Measurements from ENCODE around the gene SLC45A2. TPM values are rescaled to one million over a fixed set of nuclear protein-coding genes. Genes with fewer than 3 reads are reported as not detected.
A peak's percentile ranks its signal among the peaks of the same experiment; 100 is the strongest.

The SLC45A2 gene
- total and polyA plus RNA-seq, 2 of the 8 experiments (the other 6 are each of a cell fraction or from before 2014, with no cell fraction given): 0.09 TPM; not detected in 1

DNA sequence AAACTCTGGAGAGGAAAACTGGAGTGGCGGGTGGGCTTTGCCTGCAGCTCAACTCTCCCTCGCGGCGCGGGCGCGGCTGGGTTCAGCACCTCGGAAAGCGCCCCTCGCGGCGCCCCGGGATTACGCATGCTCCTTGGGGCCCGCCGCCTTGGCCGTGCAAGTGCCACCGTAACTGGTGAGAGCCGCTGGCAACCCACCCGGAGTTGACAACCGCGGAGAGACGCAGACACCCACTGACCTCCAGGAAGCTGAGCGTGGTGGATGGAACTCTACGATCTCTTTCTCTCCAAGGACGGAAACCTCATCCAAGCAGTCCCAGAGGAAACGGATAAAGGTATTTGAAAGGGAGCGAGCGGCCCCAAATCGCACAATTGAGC is 48.5 kb downstream of the SLC45A2 start (continued):
- TF ChIP-seq RXRA (IDR thresholded peaks at IDR 0.05; ENCODE audit: insufficient read depth, low read depth, low read length) (no peak), SIX5 (IDR thresholded peaks at IDR 0.05; ENCODE audit: low read depth, low read length) (no peak), EP300 (IDR thresholded peaks at IDR 0.05; ENCODE audit: borderline replicate concordance in 1 of 2, low read depth in 2 of 2, low read length in 2 of 2) (no peak), BACH1 (IDR thresholded peaks at IDR 0.05; ENCODE audit: low read length) (no peak; the same call in 1 of the 2 replicates), SP4 (IDR thresholded peaks at IDR 0.05; ENCODE audit: low read length) (no peak), NANOG (IDR thresholded peaks at IDR 0.05; ENCODE audit: insufficient read depth, low read depth, low read length, poor library complexity, severe bottlenecking) (no peak), SIN3A (conservative IDR thresholded peaks at IDR 0.05 in 1 of 2, IDR thresholded peaks at IDR 0.05 in 1 of 2; ENCODE audit: low read depth in 1 of 2, low read length in 2 of 2) (peak; percentile 75 to 90; a peak in 2 of 4 replicates), BRCA1 (IDR thresholded peaks at IDR 0.05; ENCODE audit: low read depth, low read length) (no peak), TBP (IDR thresholded peaks at IDR 0.05; ENCODE audit: low read depth, low read length) (no peak), EGR1 (IDR thresholded peaks at IDR 0.05; ENCODE audit: borderline replicate concordance, low read depth, low read length) (no peak), POLR2A (IDR thresholded peaks at IDR 0.05; ENCODE audit: control extremely low read depth in 1 of 2, low read depth in 2 of 2, low read length in 2 of 2) (no peak), EZH2 (IDR thresholded peaks at IDR 0.05; ENCODE audit: low read depth, low read length, severe bottlenecking) (no peak), NRF1 (IDR thresholded peaks at IDR 0.05; ENCODE audit: low read depth, low read length) (no peak), ASH2L (IDR thresholded peaks at IDR 0.05; ENCODE audit: low read length) (peak; percentile 41), GABPA (IDR thresholded peaks at IDR 0.05; ENCODE audit: borderline replicate concordance, insufficient read depth, low read length) (no peak), POLR2AphosphoS5 (IDR thresholded peaks at IDR 0.05; ENCODE audit: low read depth, low read length) (no peak), TEAD4 (IDR thresholded peaks at IDR 0.05; ENCODE audit: low read depth, low read length) (no peak), CTBP2 (IDR thresholded peaks at IDR 0.05; ENCODE audit: borderline replicate concordance, insufficient read depth, insufficient read length, low read length) (no peak), KDM5A (IDR thresholded peaks at IDR 0.05; ENCODE audit: low read length) (no peak), GTF2F1 (IDR thresholded peaks at IDR 0.05; ENCODE audit: borderline replicate concordance, low read depth, low read length) (no peak), HDAC2 (IDR thresholded peaks at IDR 0.05; ENCODE audit: borderline replicate concordance in 1 of 2, low read depth in 2 of 2, low read length in 2 of 2) (peak; percentile 49 to 86; a peak in 3 of 4 replicates), CBX8 (IDR thresholded peaks at IDR 0.05; ENCODE audit: borderline replicate concordance, low read depth, low read length) (no peak), POU5F1 (IDR thresholded peaks at IDR 0.05; ENCODE audit: low read depth, low read length) (no peak), SRF (IDR thresholded peaks at IDR 0.05; ENCODE audit: low read depth, low read length) (no peak), RBBP5 (IDR thresholded peaks at IDR 0.05; ENCODE audit: borderline replicate concordance, low read depth, low read length) (no peak)
- TF ChIP-seq, protein P1, sequence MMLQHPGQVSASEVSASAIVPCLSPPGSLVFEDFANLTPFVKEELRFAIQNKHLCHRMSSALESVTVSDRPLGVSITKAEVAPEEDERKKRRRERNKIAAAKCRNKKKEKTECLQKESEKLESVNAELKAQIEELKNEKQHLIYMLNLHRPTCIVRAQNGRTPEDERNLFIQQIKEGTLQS (IDR thresholded peaks at IDR 0.05; ENCODE audit: insufficient read depth, low read depth, low read length): no peak
